SJSA1 (cell line): Measurements from ENCODE around the gene OR7G1. TPM values are rescaled to one million over a fixed set of nuclear protein-coding genes. Genes with fewer than 3 reads are reported as not detected.
A peak's percentile ranks its signal among the peaks of the same experiment; 100 is the strongest.

ENCODE experiments used
- DNase-seq, 2 experiments: peaks; one replicate each; pipeline ENCODE4 v3.0.0-alpha.2; 2015 to 2020; ENCODE audit warnings: low spot score in 2 of 2, low read depth in 1 of 2
- H3K27ac ChIP-seq: fragments of 250-450 bp; sonication (Bioruptor Pico); 2 replicates; pipeline ENCODE4 v1.5.1; 2020; ENCODE audit warnings: mild to moderate bottlenecking, moderate library complexity
- H3K27me3 ChIP-seq: fragments of 250-450 bp; sonication (Bioruptor Pico); replicated peaks from 2 replicates; pipeline ENCODE4 v1.5.1; 2020; ENCODE audit warnings: mild to moderate bottlenecking, moderate library complexity
- H3K36me3 ChIP-seq: fragments of 250-450 bp; sonication (Bioruptor Pico); 2 replicates; pipeline ENCODE4 v1.5.1; 2020; ENCODE audit warnings: mild to moderate bottlenecking
- H3K4me1 ChIP-seq: fragments of 250-450 bp; sonication (Bioruptor Pico); replicated peaks from 2 replicates; pipeline ENCODE4 v1.6.1; 2021; ENCODE audit warnings: mild to moderate bottlenecking
- H3K4me3 ChIP-seq: fragments of 250-450 bp; sonication (Bioruptor Pico); 2 replicates; pipeline ENCODE4 v1.5.1; 2020; ENCODE audit warnings: mild to moderate bottlenecking
- H3K9me3 ChIP-seq: fragments of 250-450 bp; sonication (Bioruptor Pico); replicated peaks from 2 replicates; pipeline ENCODE4 v1.5.1; 2020; ENCODE audit warnings: mild to moderate bottlenecking
- total RNA-seq: library from RNA; depleted of rRNA; stranded (reverse); fragments of >200 nt; shearing (Covaris generic); gene quantifications from 2 replicates; pipeline ENCODE4 v1.2.3, GENCODE V29; 2014; rRNA removed

The OR7G1 gene
- not detected in 2 replicates for total RNA-seq

- H3K4me3 ChIP-seq: no peak within 1 kb of the TSS
- no peaks in the 10 kb centered on the region for H3K36me3 ChIP-seq
- no peaks in the 10 kb centered on the region for H3K27me3 ChIP-seq
- no peaks in the 10 kb centered on the region for H3K9me3 ChIP-seq
- no peak for DNase-seq
- no peak within 1 kb of the TSS for H3K27ac ChIP-seq
- H3K4me1 ChIP-seq: no peaks in the 10 kb centered on the region
Observed at GRCh38 chr19:9115307-9115813, at the start of gene OR7G1. Gene OR7G1, minus strand, starts transcription at chr19:9115763. Its CDS starts 0 bp downstream, at chr19:9115763.

GRCh38 chr19:9165261-9165660, 49.7 kb upstream of the OR7G1 start:
- no peak for DNase-seq
- Histone ChIP-seq H3K36me3 (peaks cover 64% of the 10 kb centered on the region), H3K27me3 (no peaks in the 10 kb centered on the region), H3K4me3 (no peak overlapping the region), H3K27ac (no peak overlapping the region), H3K4me1 (no peaks in the 10 kb centered on the region), H3K9me3 (peaks cover 29% of the 10 kb centered on the region)

- Histone ChIP-seq H3K9me3 (peaks cover 45% of the 10 kb centered on the region), H3K27me3 (no peaks in the 10 kb centered on the region), H3K4me1 (no peaks in the 10 kb centered on the region), H3K4me3 (no peak overlapping the region), H3K36me3 (peaks cover 94% of the 10 kb centered on the region), H3K27ac (no peak overlapping the region)
- no peak for DNase-seq
Observed at GRCh38 chr19:9161427-9161826, 45.9 kb upstream of the OR7G1 start.

GRCh38 chr19:9159891-9160290, 44.3 kb upstream of the OR7G1 start:
- no peaks in the 10 kb centered on the region for H3K27me3 ChIP-seq
- peaks cover 93% of the 10 kb centered on the region for H3K36me3 ChIP-seq
- no peak overlapping the region for H3K4me3 ChIP-seq
- no peaks in the 10 kb centered on the region for H3K4me1 ChIP-seq
- no peak overlapping the region for H3K27ac ChIP-seq
- DNase-seq: no peak
- peaks cover 47% of the 10 kb centered on the region for H3K9me3 ChIP-seq

GRCh38 chr19:9156304-9156703, 40.7 kb upstream of the OR7G1 start:
- no peak for DNase-seq
- Histone ChIP-seq H3K4me3 (no peak overlapping the region), H3K27ac (no peak overlapping the region), H3K27me3 (no peaks in the 10 kb centered on the region), H3K9me3 (peaks cover 50% of the 10 kb centered on the region), H3K4me1 (no peaks in the 10 kb centered on the region), H3K36me3 (peaks cover 89% of the 10 kb centered on the region)

GRCh38 chr19:9155591-9155990, 40.0 kb upstream of the OR7G1 start:
- Histone ChIP-seq H3K27ac (no peak overlapping the region), H3K36me3 (peaks cover 86% of the 10 kb centered on the region), H3K27me3 (no peaks in the 10 kb centered on the region), H3K4me1 (no peaks in the 10 kb centered on the region), H3K4me3 (no peak overlapping the region), H3K9me3 (peaks cover 45% of the 10 kb centered on the region)
- DNase-seq: no peak

GRCh38 chr19:9151367-9151766, 35.8 kb upstream of the OR7G1 start:
- no peak overlapping the region for H3K4me3 ChIP-seq
- peaks cover 47% of the 10 kb centered on the region for H3K9me3 ChIP-seq
- peaks cover 77% of the 10 kb centered on the region for H3K36me3 ChIP-seq
- H3K4me1 ChIP-seq: no peaks in the 10 kb centered on the region
- H3K27me3 ChIP-seq: no peaks in the 10 kb centered on the region
- no peak for DNase-seq
- H3K27ac ChIP-seq: no peak overlapping the region

GRCh38 chr19:9150650-9151049, 35.1 kb upstream of the OR7G1 start:
- H3K36me3 ChIP-seq: peaks cover 72% of the 10 kb centered on the region
- no peak overlapping the region for H3K27ac ChIP-seq
- DNase-seq: no peak
- no peaks in the 10 kb centered on the region for H3K4me1 ChIP-seq
- H3K27me3 ChIP-seq: no peaks in the 10 kb centered on the region
- H3K4me3 ChIP-seq: no peak overlapping the region
- peaks cover 46% of the 10 kb centered on the region for H3K9me3 ChIP-seq

- Histone ChIP-seq H3K27ac (no peak overlapping the region), H3K4me3 (no peak overlapping the region), H3K4me1 (no peaks in the 10 kb centered on the region), H3K36me3 (peaks cover 75% of the 10 kb centered on the region), H3K27me3 (no peaks in the 10 kb centered on the region), H3K9me3 (peaks cover 51% of the 10 kb centered on the region)
- no peak for DNase-seq
Observed at GRCh38 chr19:9149997-9150396, 34.4 kb upstream of the OR7G1 start.

GRCh38 chr19:9148697-9149096, 33.1 kb upstream of the OR7G1 start:
- Histone ChIP-seq H3K9me3 (peaks cover 54% of the 10 kb centered on the region), H3K4me1 (no peaks in the 10 kb centered on the region), H3K27me3 (no peaks in the 10 kb centered on the region), H3K4me3 (no peak overlapping the region), H3K27ac (no peak overlapping the region), H3K36me3 (peaks cover 71% of the 10 kb centered on the region)
- no peak for DNase-seq

- peaks cover 62% of the 10 kb centered on the region for H3K36me3 ChIP-seq
- H3K9me3 ChIP-seq: peaks cover 41% of the 10 kb centered on the region
- no peaks in the 10 kb centered on the region for H3K27me3 ChIP-seq
- no peak for DNase-seq
- no peaks in the 10 kb centered on the region for H3K4me1 ChIP-seq
- no peak overlapping the region for H3K27ac ChIP-seq
- H3K4me3 ChIP-seq: no peak overlapping the region
Observed at GRCh38 chr19:9146882-9147281, 31.3 kb upstream of the OR7G1 start.

- no peak for DNase-seq
- no peak overlapping the region for H3K27ac ChIP-seq
- H3K4me3 ChIP-seq: no peak overlapping the region
- H3K9me3 ChIP-seq: peaks cover 40% of the 10 kb centered on the region
- H3K27me3 ChIP-seq: no peaks in the 10 kb centered on the region
- H3K36me3 ChIP-seq: peaks cover 66% of the 10 kb centered on the region
- H3K4me1 ChIP-seq: 0 out of 2 replicates have a peak, but pooled peaks cover under 1% of the 10 kb centered on the region
Observed at GRCh38 chr19:9144920-9145319, 29.4 kb upstream of the OR7G1 start.

- H3K27me3 ChIP-seq: no peaks in the 10 kb centered on the region
- peak; percentile 86 to 92 for DNase-seq
- peak within 1 kb of the TSS; percentile 68 for H3K27ac ChIP-seq
- H3K36me3 ChIP-seq: peaks cover 29% of the 10 kb centered on the region
- peaks cover 14% of the 10 kb centered on the region for H3K9me3 ChIP-seq
- H3K4me1 ChIP-seq: 0 out of 2 replicates have a peak, but pooled peaks cover 4% of the 10 kb centered on the region
- peak within 1 kb of the TSS; percentile 79 for H3K4me3 ChIP-seq
Observed at GRCh38 chr19:9140159-9140874, 24.8 kb upstream of the OR7G1 start, which contains the start of gene ZNF317. Gene ZNF317, plus strand, starts transcription at chr19:9140397. Its CDS starts 15,620 bp downstream, at chr19:9156017.

GRCh38 chr19:9139609-9140158, 24.1 kb upstream of the OR7G1 start:
- no peaks in the 10 kb centered on the region for H3K27me3 ChIP-seq
- H3K4me3 ChIP-seq: peak overlapping the region; percentile 79
- peaks cover 23% of the 10 kb centered on the region for H3K36me3 ChIP-seq
- 0 out of 2 replicates have a peak, but pooled peaks cover 4% of the 10 kb centered on the region for H3K4me1 ChIP-seq
- no peak overlapping the region for H3K27ac ChIP-seq
- H3K9me3 ChIP-seq: peaks cover 8% of the 10 kb centered on the region
- DNase-seq: no peak
